ENCODE data around the gene LGR5. TPM values are rescaled to one million over a fixed set of nuclear protein-coding genes. Genes with fewer than 3 reads are reported as not detected.
"Not testable (repeated sequence)": the region's sequence is repeated elsewhere in the genome, so short reads cannot be mapped to it uniquely, and the experiment has no call there.

LGR5 gene
- total RNA-seq, 1 experiment from 2014 or later = 0.06 TPM

DNA sequence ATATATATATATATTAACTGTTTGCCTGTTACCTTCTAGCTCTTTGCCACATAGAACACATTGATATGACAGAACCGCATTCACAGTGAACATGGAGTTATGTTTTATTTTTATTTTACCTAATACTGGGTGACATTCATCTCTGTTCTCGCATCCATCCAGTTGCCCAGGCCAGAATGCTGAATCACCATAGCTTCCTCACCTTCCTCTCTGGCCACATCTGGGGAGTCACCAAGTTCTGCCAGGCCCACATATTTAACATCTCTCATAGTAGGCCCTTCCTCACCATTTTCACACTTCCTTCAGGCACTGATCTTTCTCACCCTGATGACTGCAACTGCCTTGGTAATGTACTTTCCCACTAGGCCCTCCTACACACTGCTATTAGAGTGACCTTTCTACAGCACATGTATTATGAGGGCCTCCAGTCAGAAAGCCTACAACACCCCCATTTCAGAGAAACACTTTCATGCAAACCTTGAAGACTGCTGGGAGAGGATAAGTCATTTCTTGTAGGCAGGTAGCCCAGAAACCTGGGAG is 106.8 kb downstream of the LGR5 start:
- no peak for DNase-seq (ENCODE audit: low read depth)

- DNase-seq (ENCODE audit: low read depth) = no peak
Measured at GRCh38 chr12:71548893-71549292, 109.3 kb downstream of the LGR5 start.

DNA sequence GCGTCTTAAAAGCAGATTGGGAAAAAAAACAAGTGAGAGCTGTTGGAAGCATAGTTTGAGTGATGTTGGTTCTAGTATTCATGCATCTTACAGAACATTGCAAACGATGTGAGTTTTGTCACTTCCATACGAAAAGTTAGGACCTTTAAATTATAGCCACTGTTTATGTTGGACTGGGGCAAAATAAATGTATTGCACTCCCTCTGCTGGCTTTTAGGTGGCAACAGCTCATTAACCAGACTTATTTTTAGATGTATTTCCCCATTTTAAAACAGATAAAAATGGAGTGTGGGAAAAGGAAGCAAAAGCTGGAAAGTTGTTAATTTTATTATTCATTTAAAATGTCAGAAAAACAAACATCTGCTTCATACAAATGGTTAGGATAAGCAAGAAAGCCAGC is 111.9 kb downstream of the LGR5 start:
- peak; percentile 29 for DNase-seq (ENCODE audit: low read depth)

DNA sequence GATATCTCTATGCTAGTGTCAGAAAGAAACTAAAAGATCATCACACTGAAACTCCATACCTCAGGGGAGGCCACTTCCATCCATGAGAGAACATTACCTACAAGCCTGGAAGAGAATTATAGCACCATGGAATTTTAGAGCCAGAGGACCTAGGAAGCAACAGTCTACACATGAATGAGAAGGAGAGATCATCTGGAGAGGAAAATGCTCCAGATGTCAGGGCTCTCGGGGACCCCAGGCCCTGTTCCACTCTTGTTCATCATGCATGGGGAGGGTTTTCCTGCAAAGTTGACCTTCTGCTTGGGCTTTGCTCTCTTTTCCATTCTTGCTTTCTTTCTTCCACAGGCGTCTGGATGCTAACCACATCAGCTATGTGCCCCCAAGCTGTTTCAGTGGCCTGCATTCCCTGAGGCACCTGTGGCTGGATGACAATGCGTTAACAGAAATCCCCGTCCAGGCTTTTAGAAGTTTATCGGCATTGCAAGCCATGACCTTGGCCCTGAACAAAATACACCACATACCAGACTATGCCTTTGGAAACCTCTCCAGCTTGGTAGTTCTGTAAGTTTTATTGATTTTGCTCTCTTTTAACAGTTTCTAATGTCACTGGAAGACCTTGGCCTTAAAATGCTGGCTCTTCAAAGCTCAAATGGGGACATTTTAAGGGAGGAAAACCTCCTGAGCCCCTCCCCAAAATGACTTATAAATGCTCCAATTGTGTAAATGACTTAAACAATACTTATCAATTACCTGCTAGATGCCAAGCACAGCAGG is 113.3 kb downstream of the LGR5 start:
- no peak for DNase-seq (ENCODE audit: low read depth)

- DNase-seq (ENCODE audit: low read depth) = no peak
Measured at GRCh38 chr12:71555191-71555590, 115.6 kb downstream of the LGR5 start.

GRCh38 chr12:71555789-71556188 is 116.2 kb downstream of the LGR5 start:
- DNase-seq (ENCODE audit: low read depth) = not testable (repeated sequence)

- no peak for DNase-seq (ENCODE audit: low read depth)
Measured at GRCh38 chr12:71556448-71556847, 116.8 kb downstream of the LGR5 start.

DNA sequence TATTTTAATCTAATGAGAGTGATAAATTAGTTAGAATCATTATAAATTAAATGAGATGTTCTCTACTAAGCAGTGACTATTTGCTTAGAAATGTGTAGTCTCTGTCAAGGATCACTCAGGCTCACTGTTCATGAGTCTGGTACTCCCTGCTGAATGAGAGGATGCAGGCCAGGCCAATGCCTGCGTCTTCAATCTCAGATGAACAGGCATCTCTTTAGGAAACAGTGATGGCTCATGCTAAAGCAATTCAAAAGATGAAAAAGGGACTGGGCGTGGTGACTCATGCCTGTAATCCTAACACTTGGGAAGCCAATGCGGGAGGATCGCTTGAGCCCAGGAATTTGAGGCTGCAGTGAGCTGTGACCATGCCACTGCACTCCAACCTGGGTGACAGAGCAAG is 117.3 kb downstream of the LGR5 start:
- DNase-seq (ENCODE audit: low read depth) = peak; percentile 94

DNA sequence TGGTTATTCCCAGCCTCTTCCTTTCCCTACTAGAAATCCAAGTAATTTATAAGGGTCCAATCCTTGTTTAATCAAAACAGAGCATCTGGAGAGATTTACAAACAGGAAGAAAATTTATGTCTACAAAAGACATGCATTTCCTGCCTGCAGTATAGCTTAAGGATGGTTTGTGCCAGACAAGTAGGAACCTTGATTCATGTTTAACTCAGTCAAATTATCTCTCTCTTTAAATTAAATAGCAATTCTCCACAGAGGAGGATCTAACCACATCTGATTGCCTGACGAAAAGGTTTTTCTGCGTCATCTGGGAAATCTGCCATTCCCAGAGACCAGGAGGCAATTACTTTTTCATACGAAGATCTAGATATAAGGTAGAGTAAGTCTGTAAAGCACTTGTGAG is 118.8 kb downstream of the LGR5 start:
- no peak for DNase-seq (ENCODE audit: low read depth)

DNA sequence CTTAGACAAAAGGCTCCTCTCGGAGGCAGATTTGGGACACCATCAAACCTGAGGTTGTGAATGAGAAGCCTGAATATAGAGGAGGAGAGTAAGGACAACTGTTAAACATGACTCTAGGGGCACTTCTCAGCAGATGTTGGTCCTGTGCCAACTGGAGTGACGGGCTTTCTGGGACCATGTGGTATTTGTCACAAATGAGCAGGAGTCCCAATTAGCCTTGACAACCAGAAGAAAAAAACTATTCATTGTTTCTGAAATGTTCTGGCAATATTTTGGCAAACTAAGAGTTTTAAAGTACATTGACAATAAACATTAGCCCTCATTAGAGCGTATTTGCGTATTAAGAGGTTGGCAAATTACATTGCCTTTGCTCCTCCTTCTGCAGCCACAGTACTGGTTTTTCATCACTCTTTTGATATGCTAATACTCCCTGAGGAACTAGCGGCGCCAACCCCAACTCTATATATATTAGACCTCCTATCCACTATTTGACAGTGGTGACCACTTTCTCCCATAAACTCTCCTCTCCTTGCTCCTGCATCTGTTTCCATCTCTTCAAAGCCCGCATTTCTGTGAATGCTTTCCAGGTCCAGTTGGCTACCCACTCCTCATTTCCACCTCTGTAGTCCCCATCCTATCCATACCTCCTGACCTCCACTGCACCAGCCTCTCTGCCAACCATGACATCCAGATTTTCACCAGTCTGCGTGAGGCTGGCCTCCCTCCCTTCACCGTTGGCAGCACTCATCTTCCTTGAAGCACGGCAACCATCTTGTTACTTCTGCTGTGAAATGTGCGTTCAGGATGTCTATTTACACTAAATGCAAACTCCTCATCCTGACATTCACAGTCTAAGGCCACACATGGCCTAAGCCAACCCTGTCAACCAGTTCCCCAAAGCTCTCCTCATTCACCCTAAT is 123.3 kb downstream of the LGR5 start:
- no peak for DNase-seq (ENCODE audit: low read depth)

DNA sequence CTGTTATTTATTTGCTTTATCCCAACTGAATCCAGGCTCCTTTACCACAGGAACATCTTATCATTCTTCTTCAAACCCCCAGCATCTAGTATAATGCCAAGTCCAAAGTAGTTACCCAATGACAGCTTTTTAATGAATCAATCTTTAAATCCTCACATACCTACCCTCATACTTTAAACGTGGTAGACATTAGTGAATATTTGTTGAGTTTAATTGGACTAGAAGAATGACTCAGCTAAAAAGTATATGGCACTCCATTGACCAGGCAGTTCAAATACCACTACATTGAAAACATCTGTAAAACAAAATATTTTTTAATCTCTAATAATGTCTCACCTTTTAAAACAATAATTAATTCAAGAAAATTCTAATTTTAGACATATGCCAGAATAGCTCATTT is 125.9 kb downstream of the LGR5 start:
- DNase-seq (ENCODE audit: low read depth) = no peak

GRCh38 chr12:71566655-71567054 is 127.1 kb downstream of the LGR5 start:
- no peak for DNase-seq (ENCODE audit: low read depth)

DNA sequence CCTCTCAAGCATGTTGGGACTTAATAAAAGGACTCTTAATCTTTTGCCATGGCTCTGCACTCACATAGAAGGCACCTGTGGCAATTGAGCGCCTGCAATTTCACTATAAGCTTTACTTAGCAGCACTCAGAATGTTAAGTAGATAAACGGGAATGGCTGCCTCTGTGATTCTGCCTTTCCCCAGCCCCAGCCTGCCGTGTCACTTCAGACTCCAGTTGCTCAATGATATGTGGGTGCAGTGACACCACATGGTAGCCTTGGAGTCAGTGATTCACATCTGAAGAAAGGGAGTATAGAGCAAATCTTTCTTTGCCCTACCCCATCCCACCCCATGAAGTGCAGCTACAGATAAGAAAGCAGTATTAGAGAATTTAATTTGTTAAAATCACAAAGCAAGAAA is 127.9 kb downstream of the LGR5 start:
- DNase-seq (ENCODE audit: low read depth) = peak; percentile 14

DNA sequence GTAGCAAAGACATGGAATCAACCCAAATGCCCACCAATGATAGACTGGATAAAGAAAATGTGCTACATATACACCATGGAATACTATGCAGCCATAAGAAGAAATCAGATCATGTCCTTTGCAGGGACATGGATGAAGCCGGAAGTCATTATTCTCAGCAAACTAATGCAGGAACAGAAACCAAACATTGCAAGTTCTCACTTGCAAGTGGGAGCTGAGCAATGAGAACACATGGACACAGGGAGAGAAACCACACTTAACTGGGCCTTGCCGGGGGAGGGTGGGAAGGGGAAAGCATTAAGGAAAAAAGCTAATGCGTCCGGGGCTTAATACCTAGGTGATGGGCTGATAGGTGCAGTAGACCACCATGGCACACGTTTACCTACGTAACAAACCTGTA is 130.3 kb downstream of the LGR5 start:
- not testable (repeated sequence) for DNase-seq (ENCODE audit: low read depth)

GRCh38 chr12:71576496-71576895 is 136.9 kb downstream of the LGR5 start:
- no peak for DNase-seq (ENCODE audit: low read depth)

DNA sequence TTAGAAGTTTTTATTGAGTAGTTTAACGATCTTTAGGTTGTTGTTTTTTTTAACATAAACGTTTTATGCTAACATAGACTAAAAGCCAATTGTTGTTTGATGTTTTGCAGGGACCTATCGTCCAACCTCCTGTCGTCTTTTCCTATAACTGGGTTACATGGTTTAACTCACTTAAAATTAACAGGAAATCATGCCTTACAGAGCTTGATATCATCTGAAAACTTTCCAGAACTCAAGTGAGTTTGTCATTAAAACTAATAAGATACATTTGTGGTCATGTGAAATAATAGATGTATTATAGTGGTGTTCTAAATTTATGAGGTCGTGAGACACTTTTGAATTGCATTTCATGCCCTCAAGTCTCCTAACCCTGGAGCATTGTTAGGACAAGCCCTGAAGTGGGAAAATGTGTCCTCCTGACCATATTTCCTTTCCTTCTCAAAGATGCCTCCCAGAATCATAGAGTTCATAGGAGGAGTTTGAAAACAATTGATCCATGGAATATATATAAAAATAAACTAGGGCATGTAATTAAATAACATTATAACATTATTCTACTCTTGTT is 139.2 kb downstream of the LGR5 start:
- DNase-seq (ENCODE audit: low read depth) = no peak

- DNase-seq (ENCODE audit: low read depth) = no peak
Measured at GRCh38 chr12:71581206-71581605, 141.6 kb downstream of the LGR5 start.

DNA sequence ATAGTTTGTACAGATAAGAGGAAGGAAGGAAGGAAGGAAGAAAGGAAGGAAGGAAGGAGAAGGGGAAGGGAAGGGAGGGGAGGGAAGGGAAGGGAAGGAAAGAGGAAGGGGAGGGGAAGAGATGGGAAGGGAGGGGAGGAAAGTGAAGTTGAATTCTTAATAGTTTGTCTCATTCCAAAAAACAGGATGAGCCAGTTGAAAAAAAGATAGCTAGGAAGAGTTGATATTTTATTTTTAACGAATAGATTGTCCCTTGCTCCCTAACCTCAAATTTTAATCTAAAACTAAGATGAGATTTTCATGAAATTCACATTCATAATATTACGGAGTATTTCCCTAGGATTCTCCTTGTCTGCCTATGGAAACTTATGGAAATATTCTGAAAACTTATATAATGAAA is 143.3 kb downstream of the LGR5 start:
- DNase-seq (ENCODE audit: low read depth) = no peak

DNA sequence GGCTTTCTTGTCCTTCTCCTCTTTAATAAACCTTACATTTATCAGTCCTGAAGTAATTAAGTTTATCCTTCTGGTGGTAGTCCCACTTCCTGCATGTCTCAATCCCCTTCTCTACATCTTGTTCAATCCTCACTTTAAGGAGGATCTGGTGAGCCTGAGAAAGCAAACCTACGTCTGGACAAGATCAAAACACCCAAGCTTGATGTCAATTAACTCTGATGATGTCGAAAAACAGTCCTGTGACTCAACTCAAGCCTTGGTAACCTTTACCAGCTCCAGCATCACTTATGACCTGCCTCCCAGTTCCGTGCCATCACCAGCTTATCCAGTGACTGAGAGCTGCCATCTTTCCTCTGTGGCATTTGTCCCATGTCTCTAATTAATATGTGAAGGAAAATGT is 144.8 kb downstream of the LGR5 start:
- DNase-seq (ENCODE audit: low read depth) = no peak

GRCh38 chr12:71585218-71585617 is 145.6 kb downstream of the LGR5 start:
- no peak for DNase-seq (ENCODE audit: low read depth)

- no peak for DNase-seq (ENCODE audit: low read depth)
Measured at GRCh38 chr12:71587012-71587411, 147.4 kb downstream of the LGR5 start.

GRCh38 chr12:71589478-71589881 is 149.9 kb downstream of the LGR5 start:
- DNase-seq (ENCODE audit: low read depth) = no peak

All from LHCN-M2 (cell line).